WTC11 (cell line): Measurements from ENCODE around the gene CYP39A1.

Experiments used
- CREB1 ChIP-seq: sonication (generic); formaldehyde crosslinking; IDR thresholded peaks from 2 replicates; pipeline ENCODE4 v1.8.0; 2023; ENCODE audit warnings: mild to moderate bottlenecking, missing genetic modification reagents
- CTCF ChIP-seq: fragments of 200-600 bp; IDR thresholded peaks from 2 replicates; pipeline ENCODE4 v1.8.0; 2022; ENCODE audit warnings: antibody characterized with exemption
- ETV6 ChIP-seq: sonication (generic); formaldehyde crosslinking; IDR thresholded peaks from 2 replicates; pipeline ENCODE4 v1.8.1; 2022; ENCODE audit warnings: mild to moderate bottlenecking, missing genetic modification reagents
- FOXJ3 ChIP-seq: sonication (generic); formaldehyde crosslinking; IDR thresholded peaks from 2 replicates; pipeline ENCODE4 v1.9.0; 2021; ENCODE audit warnings: missing genetic modification reagents, mild to moderate bottlenecking, borderline replicate concordance
- ZNF512 ChIP-seq: sonication (generic); formaldehyde crosslinking; IDR thresholded peaks from 2 replicates; pipeline ENCODE4 v1.8.1; 2022; ENCODE audit warnings: missing genetic modification reagents, borderline replicate concordance
- ZSCAN18 ChIP-seq: fragments of 250-450 bp; sonication (Bioruptor Pico); IDR thresholded peaks from 2 replicates; pipeline ENCODE4 v2.1.2; 2022; ENCODE audit warnings: mild to moderate bottlenecking, moderate library complexity
- TF ChIP-seq, protein P1 (sequence below): sonication (generic); formaldehyde crosslinking; IDR thresholded peaks from 2 replicates; pipeline ENCODE4 v1.8.1; 2023; ENCODE audit warnings: mild to moderate bottlenecking, missing genetic modification reagents, moderate library complexity
- TF ChIP-seq, protein P2 (sequence below): sonication (generic); formaldehyde crosslinking; conservative IDR thresholded peaks from 2 replicates; pipeline ENCODE4 v1.8.1; 2023; ENCODE audit warnings: mild to moderate bottlenecking, low read depth, missing genetic modification reagents, moderate library complexity

DNA sequence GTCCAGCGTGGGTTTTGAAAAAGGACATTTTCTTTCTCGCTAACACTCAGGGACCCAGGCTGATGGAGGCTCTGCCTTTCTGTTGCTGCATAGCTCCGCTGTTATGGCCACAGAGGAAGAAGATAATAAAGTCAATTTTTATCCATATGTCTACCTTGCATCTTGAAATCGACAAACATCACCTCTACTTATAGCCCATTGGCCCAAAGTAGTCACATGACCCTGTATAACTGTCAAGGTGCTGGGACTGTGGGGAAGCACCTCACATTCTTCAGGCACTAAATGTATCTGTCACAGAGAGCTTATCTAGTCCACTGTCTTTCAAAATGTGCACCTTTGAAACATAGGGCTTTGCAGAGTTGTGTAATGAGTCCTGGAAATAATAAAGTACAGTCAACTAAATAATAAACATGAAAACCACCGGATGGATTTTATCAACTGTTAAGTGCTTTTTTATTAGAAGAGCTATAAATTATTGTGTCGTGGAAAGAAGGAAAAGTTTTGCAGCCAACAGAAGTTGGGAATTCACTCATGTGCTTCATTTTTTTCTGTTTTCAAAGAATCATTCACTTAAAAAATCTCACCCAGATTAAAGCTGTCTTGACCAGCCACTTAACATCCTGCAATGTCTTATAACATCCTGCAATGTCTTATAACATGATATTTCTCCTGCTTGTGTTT is 113.7 kb downstream of the CYP39A1 start:
- TF ChIP-seq CREB1 (CRISPR knock-in tag) = no peak
- no peak for TF ChIP-seq CTCF
- TF ChIP-seq ZNF512 (CRISPR knock-in tag) = no peak
- TF ChIP-seq ZSCAN18 (CRISPR knock-in tag) = no peak
- no peak for TF ChIP-seq FOXJ3 (CRISPR knock-in tag)
- TF ChIP-seq, protein P1, sequence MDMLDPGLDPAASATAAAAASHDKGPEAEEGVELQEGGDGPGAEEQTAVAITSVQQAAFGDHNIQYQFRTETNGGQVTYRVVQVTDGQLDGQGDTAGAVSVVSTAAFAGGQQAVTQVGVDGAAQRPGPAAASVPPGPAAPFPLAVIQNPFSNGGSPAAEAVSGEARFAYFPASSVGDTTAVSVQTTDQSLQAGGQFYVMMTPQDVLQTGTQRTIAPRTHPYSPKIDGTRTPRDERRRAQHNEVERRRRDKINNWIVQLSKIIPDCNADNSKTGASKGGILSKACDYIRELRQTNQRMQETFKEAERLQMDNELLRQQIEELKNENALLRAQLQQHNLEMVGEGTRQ (CRISPR knock-in tag) = peak; percentile 69
- TF ChIP-seq ETV6 = no peak
- TF ChIP-seq, protein P2, sequence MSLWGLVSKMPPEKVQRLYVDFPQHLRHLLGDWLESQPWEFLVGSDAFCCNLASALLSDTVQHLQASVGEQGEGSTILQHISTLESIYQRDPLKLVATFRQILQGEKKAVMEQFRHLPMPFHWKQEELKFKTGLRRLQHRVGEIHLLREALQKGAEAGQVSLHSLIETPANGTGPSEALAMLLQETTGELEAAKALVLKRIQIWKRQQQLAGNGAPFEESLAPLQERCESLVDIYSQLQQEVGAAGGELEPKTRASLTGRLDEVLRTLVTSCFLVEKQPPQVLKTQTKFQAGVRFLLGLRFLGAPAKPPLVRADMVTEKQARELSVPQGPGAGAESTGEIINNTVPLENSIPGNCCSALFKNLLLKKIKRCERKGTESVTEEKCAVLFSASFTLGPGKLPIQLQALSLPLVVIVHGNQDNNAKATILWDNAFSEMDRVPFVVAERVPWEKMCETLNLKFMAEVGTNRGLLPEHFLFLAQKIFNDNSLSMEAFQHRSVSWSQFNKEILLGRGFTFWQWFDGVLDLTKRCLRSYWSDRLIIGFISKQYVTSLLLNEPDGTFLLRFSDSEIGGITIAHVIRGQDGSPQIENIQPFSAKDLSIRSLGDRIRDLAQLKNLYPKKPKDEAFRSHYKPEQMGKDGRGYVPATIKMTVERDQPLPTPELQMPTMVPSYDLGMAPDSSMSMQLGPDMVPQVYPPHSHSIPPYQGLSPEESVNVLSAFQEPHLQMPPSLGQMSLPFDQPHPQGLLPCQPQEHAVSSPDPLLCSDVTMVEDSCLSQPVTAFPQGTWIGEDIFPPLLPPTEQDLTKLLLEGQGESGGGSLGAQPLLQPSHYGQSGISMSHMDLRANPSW = no peak
